ENCODE data around the gene ZDHHC17.

Gene ZDHHC17

GRCh38 chr12:76890151-76891143, 126.5 kb downstream of the ZDHHC17 start:
- H3K9me3 Mint-ChIP-seq: peaks cover 21% of the 10 kb centered on the region
- H3K4me3 Mint-ChIP-seq: no peak overlapping the region
- H3K27me3 Mint-ChIP-seq (ENCODE audit: low read depth): no peaks in the 10 kb centered on the region
- peak overlapping the region; percentile 74 to 87 (median 86) for H3K27ac Mint-ChIP-seq
- peaks cover 36% of the 10 kb centered on the region for H3K4me1 Mint-ChIP-seq
- H3K36me3 Mint-ChIP-seq (ENCODE audit: low read depth): peaks cover 4% of the 10 kb centered on the region
- no peak for TF ChIP-seq CTCF (IDR thresholded peaks at IDR 0.05; ENCODE audit: unreplicated experiment in 3 of 3)

- H3K27me3 Mint-ChIP-seq (ENCODE audit: low read depth): no peaks in the 10 kb centered on the region
- H3K27ac Mint-ChIP-seq: peak overlapping the region in 2 of 3 experiments; percentile 44 to 86
- no peak for TF ChIP-seq CTCF (IDR thresholded peaks at IDR 0.05; ENCODE audit: unreplicated experiment in 3 of 3)
- H3K9me3 Mint-ChIP-seq: peaks cover 24% of the 10 kb centered on the region
- H3K4me1 Mint-ChIP-seq: peaks cover 36% of the 10 kb centered on the region
- H3K36me3 Mint-ChIP-seq (ENCODE audit: low read depth): peaks cover 4% of the 10 kb centered on the region
- no peak overlapping the region for H3K4me3 Mint-ChIP-seq
Measured at GRCh38 chr12:76891609-76892008, 127.7 kb downstream of the ZDHHC17 start.

- Mint-ChIP-seq H3K4me3 (no peak overlapping the region), H3K9me3 (peaks cover 31% of the 10 kb centered on the region), H3K4me1 (peaks cover 33% of the 10 kb centered on the region), H3K27me3 (ENCODE audit: low read depth) (no peaks in the 10 kb centered on the region), H3K27ac (no peak overlapping the region), H3K36me3 (ENCODE audit: low read depth) (peaks cover 4% of the 10 kb centered on the region)
- no peak for TF ChIP-seq CTCF (IDR thresholded peaks at IDR 0.05; ENCODE audit: unreplicated experiment in 3 of 3)
Measured at GRCh38 chr12:76895796-76896195, 131.9 kb downstream of the ZDHHC17 start.

GRCh38 chr12:76896274-76896673, 132.4 kb downstream of the ZDHHC17 start:
- H3K27me3 Mint-ChIP-seq (ENCODE audit: low read depth): no peaks in the 10 kb centered on the region
- H3K4me3 Mint-ChIP-seq: no peak overlapping the region
- H3K4me1 Mint-ChIP-seq: peaks cover 29% of the 10 kb centered on the region

GRCh38 chr12:76898442-76898841, 134.5 kb downstream of the ZDHHC17 start:
- Mint-ChIP-seq H3K9me3 (peaks cover 22% of the 10 kb centered on the region), H3K36me3 (ENCODE audit: low read depth) (peaks cover 4% of the 10 kb centered on the region), H3K4me1 (peaks cover 22% of the 10 kb centered on the region), H3K4me3 (peak overlapping the region in 1 of 3 experiments; percentile 22), H3K27ac (peak overlapping the region; percentile 83 to 85 (median 84)), H3K27me3 (ENCODE audit: low read depth) (no peaks in the 10 kb centered on the region)
- TF ChIP-seq CTCF (IDR thresholded peaks at IDR 0.05; ENCODE audit: unreplicated experiment in 3 of 3): no peak

More at GRCh38 chr12:76896274-76896673, 132.4 kb downstream of the ZDHHC17 start:
- Mint-ChIP-seq H3K36me3 (ENCODE audit: low read depth) (peaks cover 4% of the 10 kb centered on the region), H3K9me3 (peaks cover 31% of the 10 kb centered on the region), H3K27ac (peak overlapping the region in 1 of 3 experiments; percentile 84)
- no peak for TF ChIP-seq CTCF (IDR thresholded peaks at IDR 0.05; ENCODE audit: unreplicated experiment in 3 of 3)
